Measurements from ENCODE around the gene MT2A.
"Not testable (repeated sequence)": the region's sequence is repeated elsewhere in the genome, so short reads cannot be mapped to it uniquely, and the experiment has no call there.

The MT2A gene

GRCh38 chr16:56608043-56608875, at the start of gene MT2A:
TSS of gene MT2A (plus strand) at chr16:56608584. CDS start at chr16:56608656, 72 bp downstream.
- DNase-seq (ENCODE audit: low read depth, low spot score), result peak; percentile 72

GRCh38 chr16:56559109-56559508, 49.3 kb upstream of the MT2A start:
- no peak for DNase-seq (ENCODE audit: low read depth, low spot score)

GRCh38 chr16:56560447-56560846, 47.9 kb upstream of the MT2A start:
- no peak for DNase-seq (ENCODE audit: low read depth, low spot score)

GRCh38 chr16:56561126-56561525, 47.3 kb upstream of the MT2A start:
- no peak for DNase-seq (ENCODE audit: low read depth, low spot score)

GRCh38 chr16:56564793-56565477, 43.4 kb upstream of the MT2A start, which contains the start of gene MT4:
TSS of gene MT4 (plus strand) at chr16:56565073. CDS start at chr16:56565129, 56 bp downstream.
- no peak for DNase-seq (ENCODE audit: low read depth, low spot score)

GRCh38 chr16:56569971-56570370, 38.4 kb upstream of the MT2A start:
- DNase-seq (ENCODE audit: low read depth, low spot score), result no peak

- DNase-seq (ENCODE audit: low read depth, low spot score), result no peak
Measured at GRCh38 chr16:56571525-56571924, 36.9 kb upstream of the MT2A start.

- DNase-seq (ENCODE audit: low read depth, low spot score), result no peak
Measured at GRCh38 chr16:56574625-56575024, 33.8 kb upstream of the MT2A start.

- peak; percentile 84 for DNase-seq (ENCODE audit: low read depth, low spot score)
Measured at GRCh38 chr16:56576585-56577299, 31.6 kb upstream of the MT2A start.

GRCh38 chr16:56577300-56577625, 31.1 kb upstream of the MT2A start:
- no peak for DNase-seq (ENCODE audit: low read depth, low spot score)

- DNase-seq (ENCODE audit: low read depth, low spot score), result no peak
Measured at GRCh38 chr16:56580391-56581048, 27.9 kb upstream of the MT2A start.

- not testable (repeated sequence) for DNase-seq (ENCODE audit: low read depth, low spot score)
Measured at GRCh38 chr16:56582911-56583310, 25.5 kb upstream of the MT2A start.

- DNase-seq (ENCODE audit: low read depth, low spot score), result no peak
Measured at GRCh38 chr16:56583351-56584168, 24.8 kb upstream of the MT2A start.

GRCh38 chr16:56584276-56584675, 24.1 kb upstream of the MT2A start:
- DNase-seq (ENCODE audit: low read depth, low spot score), result no peak

GRCh38 chr16:56588781-56589140, 19.6 kb upstream of the MT2A start:
- DNase-seq (ENCODE audit: low read depth, low spot score), result no peak

- DNase-seq (ENCODE audit: low read depth, low spot score), result no peak
Measured at GRCh38 chr16:56589141-56590039, 19.0 kb upstream of the MT2A start, which contains the start of gene MT3. TSS of gene MT3 (plus strand) at chr16:56589528. CDS start at chr16:56589591, 63 bp downstream.

- DNase-seq (ENCODE audit: low read depth, low spot score), result no peak
Measured at GRCh38 chr16:56591377-56592060, 16.9 kb upstream of the MT2A start.

GRCh38 chr16:56593573-56594291, 14.7 kb upstream of the MT2A start:
- DNase-seq (ENCODE audit: low read depth, low spot score), result no peak

GRCh38 chr16:56594292-56594619, 14.1 kb upstream of the MT2A start:
- no peak for DNase-seq (ENCODE audit: low read depth, low spot score)

Data from activated naive CD8-positive, alpha-beta T cell treated with anti-CD3 and anti-CD28 coated beads, Interleukin-2, amount 50 U/mL, for 16 hours (primary cell).